Body of pancreas (tissue), 4 donors: ENCODE data around the gene MAP4K4. TPM values are rescaled to one million over a fixed set of nuclear protein-coding genes. Genes with fewer than 3 reads are reported as not detected.

Source experiments
- ATAC-seq: fragments of 150-250 bp; one replicate; pipeline ENCODE4 v1.9.1; 2016
- DNase-seq, 4 donors: peaks; one replicate each; pipeline ENCODE4 v3.0.0-alpha.2; 2019
- H3K27ac ChIP-seq, 4 donors: fragments of 200-600 bp; sonication (generic); 1 replicate in 3 of 4; 2 replicates in 1 of 4; pipeline versions ENCODE4 v1.5.1 to v1.6.1; 2016 to 2019; ENCODE audit warnings: mild to moderate bottlenecking in 1 of 4, mixed read lengths in 1 of 4, moderate library complexity in 1 of 4
- H3K27me3 ChIP-seq, 2 donors: fragments of 200-600 bp; sonication (generic); one replicate each; pipeline ENCODE4 v1.6.0; 2016; ENCODE audit warnings: mild to moderate bottlenecking in 1 of 2
- H3K36me3 ChIP-seq, 2 donors: fragments of 200-600 bp; sonication (generic); replicated peaks in 1 of 2; 2 replicates each; pipeline ENCODE4 v1.5.1; 2016; ENCODE audit warnings: low read depth in 2 of 2; ENCODE audit not compliant: insufficient read depth in 1 of 2
- H3K4me1 ChIP-seq: fragments of 200-600 bp; sonication (generic); one replicate; pipeline ENCODE4 v1.6.0; 2016
- H3K4me3 ChIP-seq, 2 donors: fragments of 200-600 bp; sonication (generic); 1 replicate in 1 of 2; 2 replicates in 1 of 2; pipeline ENCODE4 v1.5.1; 2016 to 2019
- H3K9me3 ChIP-seq, 3 donors: fragments of 200-600 bp; sonication (generic); 1 replicate in 2 of 3; 2 replicates in 1 of 3; pipeline ENCODE4 v1.5.1; 2016
- POLR2A ChIP-seq, 3 donors: fragments of 450-650 bp; IDR thresholded peaks; one replicate each; pipeline ENCODE4 v1.6.1; 2016; ENCODE audit warnings: antibody characterized with exemption in 3 of 3, mild to moderate bottlenecking in 2 of 3
- WGBS, 2 donors: methylation state at CpG; one replicate each; pipeline ENCODE4 v1.1.5; 2017; 5-methylcytosine and 5-hydroxymethylcytosine counted together
- intact Hi-C: fragments of 100-400 bp; cut with DNase I; formaldehyde crosslinking; loops from one replicate; pipeline ENCODE4 v1.15.1; 2023
- total RNA-seq, 2 donors: library from RNA; depleted of rRNA; stranded (reverse); fragments of >200 nt; gene quantifications; one replicate each; pipeline ENCODE4 v1.1.0, GENCODE V29; 2016
- TF ChIP-seq, protein P1 (sequence below), 7 experiments: fragments of 450-650 bp in 4 of 7; fragments of 200-600 bp in 3 of 7; sonication (generic) in 3 of 7; IDR thresholded peaks; one replicate each; pipeline ENCODE4 v1.5.1; 2016 to 2019; ENCODE audit warnings: antibody characterized with exemption in 7 of 7

MAP4K4 gene
- total RNA-seq, 2 donors from 2014 or later, result 22.1 to 25.1 TPM

- DNase-seq (no peak), ATAC-seq (no peak)
- H3K4me1 ChIP-seq, result peaks cover 19% of the 10 kb centered on the region
- TF ChIP-seq POLR2A (IDR thresholded peaks at IDR 0.05), result no peak
- TF ChIP-seq, protein P1, sequence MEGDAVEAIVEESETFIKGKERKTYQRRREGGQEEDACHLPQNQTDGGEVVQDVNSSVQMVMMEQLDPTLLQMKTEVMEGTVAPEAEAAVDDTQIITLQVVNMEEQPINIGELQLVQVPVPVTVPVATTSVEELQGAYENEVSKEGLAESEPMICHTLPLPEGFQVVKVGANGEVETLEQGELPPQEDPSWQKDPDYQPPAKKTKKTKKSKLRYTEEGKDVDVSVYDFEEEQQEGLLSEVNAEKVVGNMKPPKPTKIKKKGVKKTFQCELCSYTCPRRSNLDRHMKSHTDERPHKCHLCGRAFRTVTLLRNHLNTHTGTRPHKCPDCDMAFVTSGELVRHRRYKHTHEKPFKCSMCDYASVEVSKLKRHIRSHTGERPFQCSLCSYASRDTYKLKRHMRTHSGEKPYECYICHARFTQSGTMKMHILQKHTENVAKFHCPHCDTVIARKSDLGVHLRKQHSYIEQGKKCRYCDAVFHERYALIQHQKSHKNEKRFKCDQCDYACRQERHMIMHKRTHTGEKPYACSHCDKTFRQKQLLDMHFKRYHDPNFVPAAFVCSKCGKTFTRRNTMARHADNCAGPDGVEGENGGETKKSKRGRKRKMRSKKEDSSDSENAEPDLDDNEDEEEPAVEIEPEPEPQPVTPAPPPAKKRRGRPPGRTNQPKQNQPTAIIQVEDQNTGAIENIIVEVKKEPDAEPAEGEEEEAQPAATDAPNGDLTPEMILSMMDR (IDR thresholded peaks at IDR 0.05), result no peak
- no peaks in the 10 kb centered on the region for H3K36me3 ChIP-seq
- H3K9me3 ChIP-seq, result no peaks in the 10 kb centered on the region
- H3K4me3 ChIP-seq, result no peak overlapping the region
- intact Hi-C loops, result no loop called here
- 88 to 90% methylated on average over 6 of the region's 6 CpGs for WGBS, 2 donors
- no peaks in the 10 kb centered on the region for H3K27me3 ChIP-seq
- H3K27ac ChIP-seq, result no peak overlapping the region
Measured at GRCh38 chr2:101821828-101822458, 124.4 kb downstream of the MAP4K4 start.

- intact Hi-C loops, result no loop called here
- H3K27me3 ChIP-seq, result no peaks in the 10 kb centered on the region
- ATAC-seq (peak; percentile 81), DNase-seq (peak; percentile 63 to 78 (median 73))
- no peak overlapping the region for H3K4me3 ChIP-seq
- H3K9me3 ChIP-seq, result no peaks in the 10 kb centered on the region
- TF ChIP-seq, protein P1 (IDR thresholded peaks at IDR 0.05), result peak; percentile 33 to 68 (median 62)
- no peak for TF ChIP-seq POLR2A (IDR thresholded peaks at IDR 0.05)
- no peak overlapping the region for H3K27ac ChIP-seq
- peaks cover 18% of the 10 kb centered on the region for H3K4me1 ChIP-seq
- no peaks in the 10 kb centered on the region for H3K36me3 ChIP-seq
- 27 to 37% methylated on average over 14 of the region's 14 CpGs for WGBS, 2 donors
Measured at GRCh38 chr2:101823347-101823791, 125.9 kb downstream of the MAP4K4 start.

DNA sequence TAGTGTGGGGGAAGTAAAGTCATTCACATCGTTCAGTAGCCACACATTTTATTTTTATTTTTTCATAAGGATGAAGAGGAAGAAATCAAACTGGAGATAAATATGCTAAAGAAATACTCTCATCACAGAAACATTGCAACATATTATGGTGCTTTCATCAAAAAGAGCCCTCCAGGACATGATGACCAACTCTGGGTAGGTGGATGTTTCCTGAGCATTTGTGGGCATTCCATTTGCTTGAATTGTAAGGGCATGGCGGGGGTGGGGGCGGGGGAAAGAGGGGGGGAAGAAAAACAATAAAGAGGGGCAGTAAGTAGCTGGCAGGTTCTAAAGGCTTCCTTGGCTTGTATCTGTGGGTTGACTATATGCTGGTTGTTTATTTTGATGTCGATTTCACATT, 126.4 kb downstream of the MAP4K4 start:
- DNase-seq (no peak), ATAC-seq (no peak)
- H3K4me3 ChIP-seq, result no peak overlapping the region
- H3K9me3 ChIP-seq, result no peaks in the 10 kb centered on the region
- intact Hi-C loops, result no loop called here
- H3K27me3 ChIP-seq, result no peaks in the 10 kb centered on the region
- peaks cover 13% of the 10 kb centered on the region for H3K4me1 ChIP-seq
- TF ChIP-seq POLR2A (IDR thresholded peaks at IDR 0.05), result no peak
- TF ChIP-seq, protein P1 (IDR thresholded peaks at IDR 0.05), result no peak
- H3K27ac ChIP-seq, result no peak overlapping the region
- WGBS, 2 donors, result 61 to 62% methylated on average over 4 of the region's 4 CpGs
- H3K36me3 ChIP-seq, result no peaks in the 10 kb centered on the region

GRCh38 chr2:101826716-101827115, 129.2 kb downstream of the MAP4K4 start:
- intact Hi-C loops, result no loop called here
- Histone ChIP-seq H3K27ac (peak overlapping the region in 2 of 4 donors; percentile 6 to 48), H3K36me3 (no peaks in the 10 kb centered on the region), H3K9me3 (no peaks in the 10 kb centered on the region), H3K4me1 (peaks cover 22% of the 10 kb centered on the region), H3K27me3 (no peaks in the 10 kb centered on the region), H3K4me3 (no peak overlapping the region)
- WGBS, 2 donors, result 82 to 91% methylated on average over 2 of the region's 2 CpGs
- no peak for DNase-seq
- ATAC-seq, result no peak
- TF ChIP-seq, protein P1 (IDR thresholded peaks at IDR 0.05), result no peak
- TF ChIP-seq POLR2A (IDR thresholded peaks at IDR 0.05), result no peak

DNA sequence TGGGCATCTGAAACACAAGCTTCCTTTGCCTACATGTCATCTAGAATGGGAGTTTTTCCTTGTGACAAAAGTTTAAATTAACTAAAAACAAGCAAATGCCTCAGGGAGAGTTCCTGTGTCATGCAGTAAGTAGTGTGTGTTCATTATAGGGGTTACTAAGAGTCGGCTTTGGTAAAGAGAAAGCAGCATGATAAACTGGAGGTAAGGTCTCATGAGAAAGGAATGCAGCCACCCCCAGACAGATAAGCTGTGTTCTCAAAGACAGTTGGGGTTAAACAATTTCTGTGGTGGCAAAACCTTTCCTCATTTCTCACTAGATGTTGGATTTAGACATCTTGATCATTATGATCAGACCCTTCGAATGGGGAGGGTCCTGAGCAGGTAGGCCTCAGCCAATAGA, 129.7 kb downstream of the MAP4K4 start:
- TF ChIP-seq, protein P1 (IDR thresholded peaks at IDR 0.05), result no peak
- TF ChIP-seq POLR2A (IDR thresholded peaks at IDR 0.05), result no peak
- Histone ChIP-seq H3K4me1 (peaks cover 24% of the 10 kb centered on the region), H3K36me3 (no peaks in the 10 kb centered on the region), H3K9me3 (no peaks in the 10 kb centered on the region), H3K4me3 (no peak overlapping the region), H3K27me3 (no peaks in the 10 kb centered on the region), H3K27ac (peak overlapping the region in 2 of 4 donors; percentile 6 to 48)
- DNase-seq (no peak), ATAC-seq (peak; percentile 45)
- intact Hi-C loops, result no loop called here
- WGBS, 2 donors, result 45 to 60% methylated on average over 2 of the region's 2 CpGs
